Stimulated activated CD8-positive, alpha-beta memory T cell treated with anti-CD3 and anti-CD28 coated beads, Interleukin-12 subunit alpha, Interleukin-12 subunit beta, amount 100 ng/mL, for 4 hours (primary cell): ENCODE results near the gene THAP7.
"Not testable (repeated sequence)": the region's sequence is repeated elsewhere in the genome, so short reads cannot be mapped to it uniquely, and the experiment has no call there.

Experiments used
- DNase-seq: peaks from one replicate; pipeline ENCODE4 v3.0.0-alpha.2; 2020; ENCODE audit warnings: low read depth

Gene THAP7

DNA sequence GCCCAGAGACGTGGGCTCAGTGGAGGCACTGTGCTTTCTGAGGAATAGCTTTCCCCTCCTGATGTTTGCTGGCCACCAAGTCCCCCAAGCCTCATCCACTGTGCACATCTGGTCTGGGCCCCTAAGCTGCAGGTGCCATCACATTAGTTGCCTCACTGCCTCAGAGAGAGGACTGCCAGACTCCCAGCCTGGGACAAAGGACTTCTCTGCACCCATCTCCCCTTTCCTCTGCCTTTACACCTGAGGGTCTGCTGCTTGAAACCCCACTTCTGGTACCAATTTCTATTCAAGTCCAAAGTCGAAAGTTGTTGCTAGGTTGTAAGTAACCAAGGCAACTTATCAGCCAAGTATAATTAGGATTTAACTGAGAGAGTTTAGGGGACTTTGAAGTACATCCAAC is 23.5 kb downstream of the THAP7 start:
- DNase-seq = no peak

DNA sequence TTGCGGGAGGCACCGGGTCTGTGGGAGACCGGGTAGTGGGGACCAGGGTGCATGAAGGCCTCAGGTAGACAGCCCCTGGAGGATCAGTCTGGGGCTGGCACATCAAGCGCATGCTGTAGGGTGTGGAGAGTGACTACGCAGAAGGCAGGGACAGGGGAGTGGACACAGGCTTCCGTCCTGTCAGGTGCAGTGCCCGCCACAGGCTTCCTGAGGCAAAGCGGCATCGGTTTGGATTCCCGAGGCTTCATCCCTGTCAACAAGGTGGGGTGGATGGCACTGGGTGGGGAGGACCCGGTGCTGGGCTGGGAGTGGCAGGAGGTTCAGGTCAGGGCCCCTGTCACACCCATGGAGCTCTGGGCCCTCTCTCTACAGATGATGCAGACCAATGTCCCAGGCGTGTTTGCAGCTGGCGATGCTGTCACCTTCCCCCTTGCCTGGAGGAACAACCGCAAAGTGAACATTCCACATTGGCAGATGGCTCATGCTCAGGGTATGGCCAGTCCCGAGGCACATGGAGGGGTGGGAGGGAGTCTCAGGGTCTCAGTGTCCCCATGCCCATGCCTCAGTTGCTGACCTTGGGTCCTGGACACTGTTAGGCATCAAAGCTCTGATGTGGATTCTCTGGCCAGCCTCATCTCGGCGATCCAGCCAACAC is 24.3 kb downstream of the THAP7 start:
- no peak for DNase-seq

DNA sequence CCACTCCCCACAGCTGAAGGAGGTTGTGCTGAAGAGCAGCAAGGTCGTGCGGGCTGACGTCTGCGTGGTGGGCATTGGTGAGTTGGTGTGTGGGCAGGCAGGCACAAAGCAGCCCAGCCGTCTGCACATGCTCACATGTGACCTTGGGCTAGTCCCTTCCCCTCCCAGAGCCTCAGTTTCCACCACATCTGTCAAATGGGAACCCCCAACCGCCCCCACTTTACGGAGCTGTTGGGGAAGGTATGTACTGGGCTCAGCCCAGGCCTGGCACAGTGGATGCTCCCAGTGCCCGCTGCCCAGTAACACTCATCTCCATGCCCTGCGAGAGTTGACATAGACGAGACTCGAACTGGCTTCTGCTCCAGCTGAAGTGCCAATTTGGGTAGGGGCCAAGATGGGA is 24.9 kb downstream of the THAP7 start:
- DNase-seq = no peak

DNA sequence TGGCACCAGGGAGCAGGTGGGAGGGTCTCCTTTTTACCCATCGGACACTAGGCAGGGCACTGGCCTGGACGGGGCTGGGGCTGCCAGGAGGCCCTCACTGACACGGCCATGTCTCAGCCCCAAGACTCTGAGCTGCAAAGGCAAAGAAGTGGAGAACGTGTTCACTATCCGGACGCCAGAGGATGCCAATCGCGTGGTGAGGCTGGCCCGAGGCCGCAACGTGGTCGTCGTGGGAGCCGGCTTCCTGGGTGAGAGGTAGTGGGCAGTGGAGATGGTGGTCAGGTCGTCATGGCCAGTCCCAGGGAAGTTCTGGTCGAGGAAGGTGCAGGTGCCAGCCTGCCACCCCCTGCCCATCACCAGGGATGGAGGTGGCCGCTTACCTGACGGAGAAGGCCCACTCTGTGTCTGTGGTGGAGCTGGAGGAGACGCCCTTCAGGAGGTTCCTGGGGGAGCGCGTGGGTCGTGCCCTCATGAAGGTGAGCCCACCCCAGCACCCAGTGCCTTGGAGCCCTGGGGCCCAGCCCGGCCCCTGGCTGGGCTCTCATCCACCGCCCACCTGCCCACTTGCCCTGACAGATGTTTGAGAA is 25.5 kb downstream of the THAP7 start:
- no peak for DNase-seq

DNA sequence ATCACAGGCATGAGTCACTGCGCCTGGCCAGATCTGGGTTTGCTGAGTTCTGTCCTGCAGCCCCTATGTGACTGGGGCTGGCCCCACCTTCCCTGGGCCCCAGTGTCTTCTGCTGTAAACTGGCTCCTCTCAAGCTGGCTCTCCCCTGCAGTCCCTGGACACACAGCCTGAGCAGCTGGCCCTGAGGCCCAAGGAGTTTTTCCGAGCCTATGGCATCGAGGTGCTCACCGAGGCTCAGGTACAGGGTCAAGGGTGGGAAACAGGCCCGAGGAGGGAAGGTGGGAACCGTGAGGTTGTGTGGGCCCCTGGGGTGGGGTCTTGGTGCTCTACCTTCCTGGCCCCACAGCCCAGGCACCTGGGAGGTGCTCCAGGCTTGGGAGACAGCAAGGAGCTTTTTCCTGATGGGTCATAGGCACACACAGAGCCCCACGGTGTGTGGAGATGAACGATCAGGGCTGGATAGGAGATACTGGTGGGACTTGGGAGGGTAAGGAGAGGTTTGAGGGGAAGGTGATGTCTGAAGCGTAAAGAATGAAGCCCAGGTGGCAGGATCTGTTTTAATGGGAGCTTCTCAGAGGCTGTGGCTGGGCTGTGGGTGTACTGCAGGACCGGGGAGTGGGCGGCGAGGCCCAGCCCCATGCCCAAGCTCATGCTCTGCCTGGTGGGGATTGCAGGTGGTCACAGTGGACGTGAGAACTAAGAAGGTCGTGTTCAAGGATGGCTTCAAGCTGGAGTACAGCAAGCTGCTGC is 26.2 kb downstream of the THAP7 start:
- no peak for DNase-seq

GRCh38 chr22:20974336-20974955 is 27.5 kb downstream of the THAP7 start:
- no peak for DNase-seq

- DNase-seq = no peak
Observed at GRCh38 chr22:20973634-20974286, 28.2 kb downstream of the THAP7 start.

GRCh38 chr22:20972933-20973577 is 28.9 kb downstream of the THAP7 start:
- DNase-seq = no peak

- DNase-seq = not testable (repeated sequence)
Observed at GRCh38 chr22:20972014-20972694, 29.8 kb downstream of the THAP7 start.

DNA sequence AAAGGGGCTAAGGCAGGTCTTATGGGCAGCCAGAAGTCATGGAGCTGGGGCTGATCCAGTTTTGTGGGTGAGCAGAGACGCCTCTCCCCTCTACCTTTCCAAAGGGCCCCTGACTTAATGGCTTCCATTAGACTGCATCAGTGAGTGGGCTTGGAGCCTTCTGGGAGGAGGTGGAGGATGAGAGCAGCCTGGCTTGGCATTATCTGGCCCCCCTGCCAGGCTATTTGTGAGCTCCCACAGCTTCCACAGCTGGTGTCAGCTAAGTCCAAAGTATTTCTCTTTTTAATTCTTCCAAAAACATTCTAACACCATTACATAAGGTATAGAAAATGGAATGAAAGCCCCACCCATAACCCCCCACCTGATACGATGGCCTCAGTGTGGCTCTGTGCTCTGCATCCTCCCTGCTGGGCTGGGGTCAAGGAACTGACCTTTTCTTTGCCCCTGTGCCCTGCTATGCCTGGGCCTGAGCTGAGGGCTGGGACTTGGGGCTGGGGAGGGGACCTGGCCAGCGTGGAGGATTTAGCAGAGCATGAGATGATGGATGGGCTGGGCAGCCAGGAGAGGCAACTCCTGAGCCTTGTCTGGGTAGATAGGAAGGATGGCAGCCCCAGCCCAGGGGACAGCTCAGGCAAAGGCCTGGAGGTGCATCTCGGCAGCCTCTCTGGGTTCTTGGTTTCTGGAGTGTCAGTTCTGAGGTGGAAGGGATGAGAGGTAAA is 30.8 kb downstream of the THAP7 start:
- DNase-seq = no peak

GRCh38 chr22:20968281-20968977 is 33.5 kb downstream of the THAP7 start:
- no peak for DNase-seq

- DNase-seq = no peak
Observed at GRCh38 chr22:20967697-20968211, 34.2 kb downstream of the THAP7 start.

- DNase-seq = no peak
Observed at GRCh38 chr22:20966883-20967696, 34.8 kb downstream of the THAP7 start, which contains the start of gene AIFM3. Gene AIFM3, plus strand, starts transcription at chr22:20967255. Its CDS starts 690 bp downstream, at chr22:20967945.

DNA sequence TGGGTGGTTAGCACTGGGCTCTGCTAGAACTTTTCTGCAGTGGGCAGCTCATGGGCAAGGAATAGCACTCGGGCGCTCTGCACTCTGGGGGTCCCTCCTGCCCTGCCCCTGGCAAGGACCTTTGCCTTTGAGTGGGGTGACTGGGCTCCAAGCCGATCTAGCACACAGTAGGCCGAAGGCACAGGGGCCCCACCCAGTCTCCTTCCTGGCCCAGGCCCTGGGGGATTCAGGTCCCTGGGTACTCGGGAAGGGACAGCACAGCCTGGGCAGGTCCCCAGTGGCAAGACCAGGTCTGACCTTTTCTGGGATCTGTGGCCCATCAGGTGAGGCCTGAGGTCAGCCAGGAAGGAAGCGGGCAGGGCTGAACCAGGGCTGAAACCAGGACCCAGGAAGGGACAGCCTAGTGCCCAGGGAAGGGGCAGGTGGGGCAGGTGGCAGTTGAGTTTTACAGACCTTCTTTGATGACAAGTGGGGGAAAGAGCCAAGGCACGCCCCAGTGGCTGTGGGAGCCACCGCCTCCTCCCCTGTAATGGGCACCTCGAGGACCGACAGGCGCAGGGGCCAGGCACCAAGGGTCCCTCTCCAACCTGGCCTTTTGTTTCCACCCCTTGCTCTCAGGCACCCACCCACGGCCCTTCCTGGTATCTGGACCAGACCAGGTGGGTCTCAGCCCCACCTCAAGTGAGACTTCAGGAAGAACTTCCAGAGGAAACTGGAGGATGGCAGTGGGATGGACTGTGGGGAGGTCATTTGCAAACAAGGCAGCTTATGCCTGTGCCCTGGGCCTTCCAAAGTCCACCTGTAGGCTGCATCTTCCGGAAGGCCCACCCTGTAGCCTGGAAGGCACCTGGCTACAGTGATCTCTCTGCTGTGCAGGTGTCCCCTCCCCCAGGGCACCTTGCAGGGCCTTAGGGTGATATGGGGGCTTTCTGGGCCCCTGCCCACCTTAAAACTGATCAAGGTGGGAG is 35.7 kb downstream of the THAP7 start:
- DNase-seq = no peak

GRCh38 chr22:20965104-20965887 is 36.6 kb downstream of the THAP7 start:
- no peak for DNase-seq

DNA sequence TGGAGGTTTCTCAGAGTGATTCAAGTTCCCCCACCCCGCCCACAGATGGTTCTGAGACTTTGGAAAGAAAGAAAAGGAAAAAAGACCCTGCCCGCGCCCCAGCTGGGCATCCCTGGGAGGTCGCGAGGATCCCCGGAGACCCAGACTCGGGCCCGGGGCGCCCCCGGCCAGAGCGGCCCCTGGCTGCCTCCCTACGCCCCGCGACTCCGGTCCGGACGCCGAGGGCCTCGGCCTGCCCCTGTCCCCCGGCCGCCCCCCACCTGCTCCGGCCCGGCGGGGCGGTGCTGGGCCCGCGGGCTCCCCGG is 37.2 kb downstream of the THAP7 start:
- DNase-seq = no peak
